Gastroesophageal sphincter (tissue), 4 donors: ENCODE data around the gene GJD4. TPM values are rescaled to one million over a fixed set of nuclear protein-coding genes. Genes with fewer than 3 reads are reported as not detected.

Experiments
- ATAC-seq: fragments of 150-250 bp; one replicate; pipeline ENCODE4 v1.9.1; 2016; ENCODE audit warnings: mild to moderate bottlenecking, moderate library complexity
- H3K27ac ChIP-seq, 4 donors: fragments of 200-600 bp; sonication (generic) in 3 of 4; 1 replicate in 3 of 4; 2 replicates in 1 of 4; pipeline ENCODE4 v1.5.1; 2016 to 2019
- H3K27me3 ChIP-seq: fragments of 200-600 bp; sonication (generic); one replicate; pipeline ENCODE4 v1.5.1; 2019
- H3K36me3 ChIP-seq, 2 donors: fragments of 200-600 bp; sonication (generic); one replicate each; pipeline ENCODE4 v1.5.1; 2019; ENCODE audit warnings: control low read depth in 1 of 2
- H3K4me1 ChIP-seq, 3 donors: fragments of 200-600 bp; sonication (generic); 1 replicate in 2 of 3; 2 replicates in 1 of 3; pipeline ENCODE4 v1.5.1; 2016 to 2019; ENCODE audit warnings: control low read depth in 2 of 3
- H3K4me3 ChIP-seq, 2 donors: fragments of 200-600 bp; sonication (generic); one replicate each; pipeline ENCODE4 v1.5.1; 2019; ENCODE audit warnings: mild to moderate bottlenecking in 1 of 2, moderate library complexity in 1 of 2
- H3K9me3 ChIP-seq, 3 donors: fragments of 200-600 bp; sonication (generic); one replicate each; pipeline ENCODE4 v1.5.1; 2017 to 2019; ENCODE audit warnings: control low read depth in 2 of 3
- CTCF ChIP-seq, 4 experiments: fragments of 200-600 bp in 2 of 4; fragments of 450-650 bp in 2 of 4; sonication (generic) in 1 of 4; IDR thresholded peaks; one replicate each; pipeline ENCODE4 v1.5.1; 2017 to 2019; ENCODE audit warnings: antibody characterized with exemption in 4 of 4, mild to moderate bottlenecking in 2 of 4, moderate library complexity in 2 of 4
- EP300 ChIP-seq: sonication (generic); formaldehyde crosslinking; IDR thresholded peaks from one replicate; pipeline ENCODE4 v1.6.1; 2017; ENCODE audit warnings: antibody characterized with exemption, mild to moderate bottlenecking
- POLR2A ChIP-seq, 2 donors: fragments of 450-650 bp; IDR thresholded peaks; one replicate each; pipeline ENCODE4 v1.6.1; 2017; ENCODE audit warnings: antibody characterized with exemption in 2 of 2, mild to moderate bottlenecking in 2 of 2, moderate library complexity in 1 of 2
- POLR2AphosphoS5 ChIP-seq: sonication (generic); formaldehyde crosslinking; IDR thresholded peaks from one replicate; pipeline ENCODE4 v1.6.1; 2017; ENCODE audit warnings: antibody characterized with exemption
- WGBS, 2 donors: methylation state at CpG; one replicate each; pipeline ENCODE4 v1.1.5; 2018; ENCODE audit warnings: low coverage in 1 of 2; 5-methylcytosine and 5-hydroxymethylcytosine counted together
- total RNA-seq, 4 donors: library from RNA; depleted of rRNA; stranded (reverse); fragments of >200 nt; gene quantifications; one replicate each; pipeline ENCODE4 v1.1.0, GENCODE V29; 2016

Gene GJD4
- total RNA-seq, 4 donors from 2014 or later = not detected

- no peak for ATAC-seq
- Histone ChIP-seq H3K4me1 (peaks cover 0 to 14% (median 6%) of the 10 kb centered on the region in 3 donors), H3K9me3 (no peaks in the 10 kb centered on the region), H3K27me3 (no peaks in the 10 kb centered on the region), H3K4me3 (no peak overlapping the region), H3K27ac (no peak overlapping the region), H3K36me3 (peaks cover 0 to 74% of the 10 kb centered on the region in 2 donors)
- TF ChIP-seq CTCF (IDR thresholded peaks at IDR 0.05) = no peak
- TF ChIP-seq EP300 = no peak
- TF ChIP-seq POLR2A (IDR thresholded peaks at IDR 0.05) = no peak
- TF ChIP-seq POLR2AphosphoS5 = no peak
- 88 to 95% methylated on average over 1 of the region's 1 CpG for WGBS, 2 donors
Observed at GRCh38 chr10:35570397-35570796, 34.7 kb upstream of the GJD4 start.

GRCh38 chr10:35572583-35572982 lies 32.6 kb upstream of the GJD4 start:
- Histone ChIP-seq H3K36me3 (peaks cover 0 to 59% of the 10 kb centered on the region in 2 donors), H3K4me3 (no peak overlapping the region), H3K27me3 (no peaks in the 10 kb centered on the region), H3K4me1 (no peaks in the 10 kb centered on the region), H3K27ac (no peak overlapping the region), H3K9me3 (no peaks in the 10 kb centered on the region)
- no peak for ATAC-seq
- TF ChIP-seq POLR2A (IDR thresholded peaks at IDR 0.05) (no peak), EP300 (no peak), CTCF (IDR thresholded peaks at IDR 0.05) (no peak), POLR2AphosphoS5 (no peak)
- WGBS, 2 donors = 100% methylated on average over 1 of the region's 1 CpG

- H3K27ac ChIP-seq = no peak overlapping the region
- H3K36me3 ChIP-seq = peaks cover 0 to 47% of the 10 kb centered on the region in 2 donors
- no peak for TF ChIP-seq EP300
- TF ChIP-seq POLR2AphosphoS5 = no peak
- TF ChIP-seq CTCF (IDR thresholded peaks at IDR 0.05) = no peak
- no peak for TF ChIP-seq POLR2A (IDR thresholded peaks at IDR 0.05)
- H3K4me1 ChIP-seq = peaks cover 0 to 4% (median 0%) of the 10 kb centered on the region in 3 donors
- no peak for ATAC-seq
- no peaks in the 10 kb centered on the region for H3K9me3 ChIP-seq
- H3K4me3 ChIP-seq = no peak overlapping the region
- no peaks in the 10 kb centered on the region for H3K27me3 ChIP-seq
- WGBS, 2 donors = 100% methylated on average over 1 of the region's 1 CpG; no CpG with 5 or more reads in 1 of the 2 donors
Observed at GRCh38 chr10:35573796-35574195, 31.3 kb upstream of the GJD4 start.

GRCh38 chr10:35574924-35575352 lies 30.2 kb upstream of the GJD4 start:
- Histone ChIP-seq H3K9me3 (no peaks in the 10 kb centered on the region), H3K4me1 (peaks cover 0 to 4% (median 0%) of the 10 kb centered on the region in 3 donors), H3K27ac (no peak overlapping the region), H3K4me3 (no peak overlapping the region), H3K36me3 (peaks cover 0 to 36% of the 10 kb centered on the region in 2 donors), H3K27me3 (no peaks in the 10 kb centered on the region)
- 81 to 96% methylated on average over 3 to 5 of the region's 9 CpGs for WGBS, 2 donors
- no peak for ATAC-seq
- TF ChIP-seq POLR2AphosphoS5 = no peak
- TF ChIP-seq POLR2A (IDR thresholded peaks at IDR 0.05) = no peak
- no peak for TF ChIP-seq EP300
- no peak for TF ChIP-seq CTCF (IDR thresholded peaks at IDR 0.05)

GRCh38 chr10:35575640-35576039 lies 29.5 kb upstream of the GJD4 start:
- H3K36me3 ChIP-seq = peaks cover 0 to 32% of the 10 kb centered on the region in 2 donors
- WGBS, 2 donors = 93 to 95% methylated on average over 6 to 9 of the region's 9 CpGs
- TF ChIP-seq POLR2A (IDR thresholded peaks at IDR 0.05) (no peak), CTCF (IDR thresholded peaks at IDR 0.05) (no peak), EP300 (no peak), POLR2AphosphoS5 (no peak)
- no peak for ATAC-seq
- H3K27ac ChIP-seq = no peak overlapping the region
- peaks cover 7% of the 10 kb centered on the region for H3K27me3 ChIP-seq
- H3K9me3 ChIP-seq = no peaks in the 10 kb centered on the region
- peaks cover 0 to 4% (median 0%) of the 10 kb centered on the region in 3 donors for H3K4me1 ChIP-seq
- H3K4me3 ChIP-seq = no peak overlapping the region
